Vagina (tissue), 2 donors: Measurements from ENCODE around the gene GPR62. TPM values are rescaled to one million over a fixed set of nuclear protein-coding genes. Genes with fewer than 3 reads are reported as not detected.

Source experiments
- DNase-seq, 2 donors: peaks; one replicate each; pipeline ENCODE4 v3.0.0-alpha.2; 2017; ENCODE audit errors: extremely low spot score in 2 of 2
- H3K27ac ChIP-seq: fragments of 200-600 bp; sonication (generic); one replicate; pipeline ENCODE4 v1.5.1; 2019
- H3K27me3 ChIP-seq: fragments of 200-600 bp; sonication (generic); one replicate; pipeline ENCODE4 v1.5.1; 2019
- H3K36me3 ChIP-seq, 2 donors: fragments of 200-600 bp; sonication (generic); one replicate each; pipeline ENCODE4 v1.5.1; 2017 to 2019
- H3K4me1 ChIP-seq: fragments of 200-600 bp; sonication (generic); one replicate; pipeline ENCODE4 v1.5.1; 2019
- H3K4me3 ChIP-seq, 2 donors: fragments of 200-600 bp; sonication (generic); 1 replicate in 1 of 2; 2 replicates in 1 of 2; pipeline ENCODE4 v1.5.1; 2016 to 2019
- H3K9me3 ChIP-seq: fragments of 200-600 bp; sonication (generic); one replicate; pipeline ENCODE4 v1.5.1; 2019
- POLR2A ChIP-seq, 2 donors: fragments of 450-650 bp; IDR thresholded peaks; one replicate each; pipeline ENCODE4 v1.6.1; 2017; ENCODE audit warnings: antibody characterized with exemption in 2 of 2, mild to moderate bottlenecking in 2 of 2, moderate library complexity in 2 of 2
- POLR2AphosphoS5 ChIP-seq, 2 donors: sonication (generic); formaldehyde crosslinking; IDR thresholded peaks; one replicate each; pipeline ENCODE4 v1.9.0; 2017; ENCODE audit warnings: antibody characterized with exemption in 2 of 2, mild to moderate bottlenecking in 2 of 2, low read depth in 1 of 2; ENCODE audit not compliant: insufficient read depth in 1 of 2
- intact Hi-C: fragments of 100-400 bp; cut with DNase I; formaldehyde crosslinking; loops from one replicate; pipeline ENCODE4 v1.15.1; 2023
- total RNA-seq: library from RNA; depleted of rRNA; stranded (reverse); fragments of >200 nt; gene quantifications from one replicate; pipeline ENCODE4 v1.2.3, GENCODE V29; 2016
- TF ChIP-seq, protein P1 (sequence below), 3 experiments: fragments of 450-650 bp in 2 of 3; fragments of 200-600 bp in 1 of 3; sonication (generic) in 1 of 3; IDR thresholded peaks; one replicate each; pipeline ENCODE4 v1.5.1; 2017 to 2019; ENCODE audit warnings: antibody characterized with exemption in 3 of 3, mild to moderate bottlenecking in 2 of 3, moderate library complexity in 2 of 3

GPR62 gene
- total RNA-seq, 1 donor from 2014 or later, result not detected

DNA sequence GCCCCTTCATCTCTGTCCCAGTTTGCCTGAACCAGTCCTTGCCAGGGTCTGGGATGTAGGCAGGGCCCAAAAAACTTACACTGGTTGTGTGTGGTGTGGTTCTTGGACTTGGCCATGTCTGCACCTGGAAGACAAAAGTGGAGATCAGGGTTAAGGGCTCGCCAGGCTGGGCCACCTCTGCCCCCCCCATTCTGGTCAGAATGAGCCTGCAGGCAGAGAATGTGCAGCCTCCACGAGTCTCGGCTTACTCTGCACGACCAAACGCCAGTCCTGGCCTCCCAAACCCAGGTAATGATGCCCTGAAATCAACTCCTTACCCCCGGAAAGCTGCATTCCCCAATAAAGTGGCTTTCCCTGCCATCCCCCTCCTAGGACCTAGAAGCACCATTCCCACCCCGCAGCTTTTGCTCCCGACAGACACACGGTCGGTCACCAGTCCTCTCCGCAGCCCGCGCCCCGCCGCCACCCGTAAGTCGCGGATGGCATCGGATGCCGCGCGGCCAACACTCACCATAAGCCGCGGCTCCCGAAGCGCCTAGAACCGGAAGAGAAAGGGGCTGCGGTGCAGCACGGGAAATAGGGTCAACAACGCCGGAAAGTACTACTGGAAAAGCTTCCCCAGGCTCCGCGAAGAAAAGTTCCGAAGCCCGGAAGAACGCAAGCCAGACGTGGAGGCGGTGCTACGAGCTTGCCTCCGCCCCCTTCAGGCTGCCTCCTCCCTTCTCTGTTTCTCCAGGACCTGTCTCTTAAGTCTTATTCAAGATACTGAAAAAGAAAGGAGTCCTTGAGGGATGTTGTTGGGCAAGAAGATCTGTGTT is 40.4 kb downstream of the GPR62 start, which contains the start of gene RPL29:
Gene RPL29 (minus strand): TSS at position 550 of the 818 bp plus-strand sequence. CDS start 434 bp downstream, at position 116.
- H3K4me1 ChIP-seq, result peaks cover 28% of the 10 kb centered on the region
- H3K27ac ChIP-seq, result peak within 1 kb of the TSS; percentile 89
- no peaks in the 10 kb centered on the region for H3K27me3 ChIP-seq
- peak in 1 of 2 donors; percentile 96 for DNase-seq
- no peaks in the 10 kb centered on the region for H3K9me3 ChIP-seq
- peak in 1 of 2 donors; percentile 51 for TF ChIP-seq POLR2A (IDR thresholded peaks at IDR 0.05)
- TF ChIP-seq, protein P1, sequence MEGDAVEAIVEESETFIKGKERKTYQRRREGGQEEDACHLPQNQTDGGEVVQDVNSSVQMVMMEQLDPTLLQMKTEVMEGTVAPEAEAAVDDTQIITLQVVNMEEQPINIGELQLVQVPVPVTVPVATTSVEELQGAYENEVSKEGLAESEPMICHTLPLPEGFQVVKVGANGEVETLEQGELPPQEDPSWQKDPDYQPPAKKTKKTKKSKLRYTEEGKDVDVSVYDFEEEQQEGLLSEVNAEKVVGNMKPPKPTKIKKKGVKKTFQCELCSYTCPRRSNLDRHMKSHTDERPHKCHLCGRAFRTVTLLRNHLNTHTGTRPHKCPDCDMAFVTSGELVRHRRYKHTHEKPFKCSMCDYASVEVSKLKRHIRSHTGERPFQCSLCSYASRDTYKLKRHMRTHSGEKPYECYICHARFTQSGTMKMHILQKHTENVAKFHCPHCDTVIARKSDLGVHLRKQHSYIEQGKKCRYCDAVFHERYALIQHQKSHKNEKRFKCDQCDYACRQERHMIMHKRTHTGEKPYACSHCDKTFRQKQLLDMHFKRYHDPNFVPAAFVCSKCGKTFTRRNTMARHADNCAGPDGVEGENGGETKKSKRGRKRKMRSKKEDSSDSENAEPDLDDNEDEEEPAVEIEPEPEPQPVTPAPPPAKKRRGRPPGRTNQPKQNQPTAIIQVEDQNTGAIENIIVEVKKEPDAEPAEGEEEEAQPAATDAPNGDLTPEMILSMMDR (IDR thresholded peaks at IDR 0.05), result peak; percentile 8 to 55 (median 54)
- peak; percentile 96 to 99 for TF ChIP-seq POLR2AphosphoS5 (IDR thresholded peaks at IDR 0.05; ENCODE audit: insufficient read depth in 1 of 2, low read depth in 1 of 2)
- intact Hi-C loops, result no loop called here
- H3K36me3 ChIP-seq, result peaks cover 0 to 17% of the 10 kb centered on the region in 2 donors
- peak within 1 kb of the TSS; percentile 77 to 85 for H3K4me3 ChIP-seq

DNA sequence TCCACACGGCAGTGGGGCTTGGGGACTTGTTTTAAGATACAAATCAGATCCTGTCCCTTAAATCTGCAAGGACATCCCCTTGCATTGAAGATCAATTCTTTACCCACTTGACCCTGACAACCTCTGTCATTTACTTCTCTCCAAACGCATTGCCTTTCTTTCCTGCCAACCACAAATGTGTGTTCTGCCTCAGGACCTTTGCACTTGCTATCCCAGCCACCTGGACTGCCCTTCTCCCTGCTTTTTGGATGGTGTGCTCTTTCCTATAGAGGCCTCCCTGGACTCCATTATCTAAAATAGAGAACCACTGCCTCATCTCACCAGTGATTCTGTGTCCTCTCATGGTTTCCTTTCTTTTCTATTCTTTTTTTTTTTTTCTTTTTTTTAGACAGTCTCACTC is 42.0 kb downstream of the GPR62 start:
- intact Hi-C loops, result no loop called here
- TF ChIP-seq, protein P1 (IDR thresholded peaks at IDR 0.05), result no peak
- no peak for TF ChIP-seq POLR2AphosphoS5 (IDR thresholded peaks at IDR 0.05; ENCODE audit: insufficient read depth in 1 of 2, low read depth in 1 of 2)

DNA sequence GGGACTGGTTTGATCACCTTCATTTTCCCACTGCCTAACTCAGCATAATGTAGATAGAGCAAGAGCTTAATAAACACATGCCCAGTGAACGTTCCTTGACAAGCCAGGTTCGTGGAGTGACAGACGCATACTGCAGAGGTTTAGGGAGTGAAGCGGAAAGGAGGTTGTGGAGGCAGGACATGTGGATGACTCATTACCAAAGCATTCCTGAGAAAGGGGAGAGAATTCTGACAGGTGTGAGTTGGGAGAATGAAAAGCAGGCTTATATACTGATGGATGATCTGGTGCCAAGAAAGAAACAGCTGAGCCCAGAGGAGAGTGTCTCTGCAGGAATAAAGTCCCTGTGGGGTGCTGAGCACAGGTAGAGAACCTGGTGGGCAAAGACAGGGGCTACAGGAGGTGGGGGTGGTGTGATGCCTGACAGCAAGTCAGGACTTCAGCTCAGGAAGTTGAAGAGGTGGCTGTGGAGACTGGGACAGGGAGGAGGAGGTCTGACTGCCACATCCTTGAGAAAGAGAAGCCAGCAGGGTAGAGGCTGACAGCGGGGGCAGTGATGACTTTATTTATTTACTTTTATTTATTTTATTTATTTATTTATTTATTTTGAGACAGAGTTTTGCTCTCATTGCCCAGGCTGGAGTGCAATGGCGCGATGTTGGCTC is 42.9 kb downstream of the GPR62 start:
- H3K4me1 ChIP-seq, result peaks cover 30% of the 10 kb centered on the region
- intact Hi-C loops, result no loop called here
- no peak overlapping the region for H3K4me3 ChIP-seq
- no peak overlapping the region for H3K27ac ChIP-seq
- no peaks in the 10 kb centered on the region for H3K27me3 ChIP-seq
- TF ChIP-seq POLR2A (IDR thresholded peaks at IDR 0.05) (no peak), POLR2AphosphoS5 (IDR thresholded peaks at IDR 0.05; ENCODE audit: insufficient read depth in 1 of 2, low read depth in 1 of 2) (no peak)
- TF ChIP-seq, protein P1 (IDR thresholded peaks at IDR 0.05), result no peak
- no peaks in the 10 kb centered on the region for H3K9me3 ChIP-seq
- peaks cover 0 to 17% of the 10 kb centered on the region in 2 donors for H3K36me3 ChIP-seq
- DNase-seq, result no peak

More for the DNA sequence above, 42.0 kb downstream of the GPR62 start:
- no peak overlapping the region for H3K27ac ChIP-seq
- no peak for DNase-seq
- H3K36me3 ChIP-seq, result peaks cover 0 to 17% of the 10 kb centered on the region in 2 donors
- no peaks in the 10 kb centered on the region for H3K9me3 ChIP-seq
- H3K4me1 ChIP-seq, result peaks cover 34% of the 10 kb centered on the region
- no peaks in the 10 kb centered on the region for H3K27me3 ChIP-seq
- H3K4me3 ChIP-seq, result no peak overlapping the region

DNA sequence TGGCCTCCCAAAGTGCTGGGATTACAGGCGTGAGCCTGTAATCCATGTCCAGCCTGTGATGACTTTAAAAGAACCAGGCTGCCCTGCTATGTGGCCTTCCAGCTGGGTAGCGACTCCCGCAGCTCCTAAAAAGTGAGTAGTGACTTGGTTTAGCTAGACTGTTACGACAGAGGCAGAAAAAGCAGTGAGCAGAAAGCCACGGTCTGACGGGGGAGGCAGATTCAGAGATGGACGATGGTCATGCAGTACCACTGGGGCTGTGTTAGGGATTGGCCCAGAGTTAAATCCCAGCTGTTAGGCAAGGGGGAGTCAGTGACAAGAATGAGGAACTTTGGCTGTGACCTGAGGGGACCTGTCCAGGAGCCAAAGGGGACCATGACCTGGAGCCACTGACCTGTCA is 43.6 kb downstream of the GPR62 start:
- Histone ChIP-seq H3K27me3 (no peaks in the 10 kb centered on the region), H3K9me3 (no peaks in the 10 kb centered on the region), H3K4me1 (peaks cover 24% of the 10 kb centered on the region), H3K27ac (no peak overlapping the region), H3K4me3 (no peak overlapping the region), H3K36me3 (peaks cover 0 to 10% of the 10 kb centered on the region in 2 donors)
- DNase-seq, result no peak
- TF ChIP-seq POLR2AphosphoS5 (IDR thresholded peaks at IDR 0.05; ENCODE audit: insufficient read depth in 1 of 2, low read depth in 1 of 2) (no peak), POLR2A (IDR thresholded peaks at IDR 0.05) (no peak)
- TF ChIP-seq, protein P1 (IDR thresholded peaks at IDR 0.05), result no peak
- intact Hi-C loops, result no loop called here
